Fibroblast of mammary gland (primary cell): ENCODE results near the gene GFRA4.

Source experiments
- DNase-seq: peaks from one replicate; pipeline ENCODE4 v3.0.0-alpha.2; 2010; ENCODE audit warnings: low read depth
- H3K4me3 ChIP-seq: 2 replicates; pipeline ENCODE4 v1.5.1; 2011; ENCODE audit warnings: low read depth, mild to moderate bottlenecking, low read length, moderate library complexity; ENCODE audit not compliant: control insufficient read depth
- CTCF ChIP-seq: conservative IDR thresholded peaks from 2 replicates; pipeline ENCODE4 v1.5.1; 2011; ENCODE audit warnings: low read depth, low read length, inconsistent platforms; ENCODE audit not compliant: control insufficient read depth, insufficient read depth

Gene GFRA4

GRCh38 chr20:3633913-3634478 is 29.2 kb downstream of the GFRA4 start:
- H3K4me3 ChIP-seq: no peak overlapping the region
- no peak for TF ChIP-seq CTCF
- no peak for DNase-seq

GRCh38 chr20:3632311-3633004 is 30.7 kb downstream of the GFRA4 start:
- no peak overlapping the region for H3K4me3 ChIP-seq
- DNase-seq: no peak
- no peak for TF ChIP-seq CTCF

- TF ChIP-seq CTCF: no peak
- DNase-seq: no peak
These were observed 31.7 kb downstream of the GFRA4 start for GRCh38 chr20:3631534-3631933.

GRCh38 chr20:3630429-3630828 is 32.8 kb downstream of the GFRA4 start:
- no peak for TF ChIP-seq CTCF
- no peak overlapping the region for H3K4me3 ChIP-seq

More at GRCh38 chr20:3631534-3631933, 31.7 kb downstream of the GFRA4 start:
- no peak overlapping the region for H3K4me3 ChIP-seq

GRCh38 chr20:3629893-3630292 is 33.3 kb downstream of the GFRA4 start:
- H3K4me3 ChIP-seq: no peak overlapping the region
- TF ChIP-seq CTCF: no peak
- no peak for DNase-seq

More at GRCh38 chr20:3630429-3630828, 32.8 kb downstream of the GFRA4 start:
- no peak for DNase-seq

- no peak for TF ChIP-seq CTCF
- no peak for DNase-seq
- no peak overlapping the region for H3K4me3 ChIP-seq
These were observed 34.5 kb downstream of the GFRA4 start for GRCh38 chr20:3628502-3629314.
